ENCODE results near the gene RYR1. TPM values are rescaled to one million over a fixed set of nuclear protein-coding genes. Genes with fewer than 3 reads are reported as not detected.
A peak's percentile ranks its signal among the peaks of the same experiment; 100 is the strongest.

RYR1 gene
- total and polyA plus RNA-seq, 2 of the 13 experiments (the other 11 are each of a cell fraction or from before 2014, with no cell fraction given), result 0.03 TPM; not detected in 1

DNA sequence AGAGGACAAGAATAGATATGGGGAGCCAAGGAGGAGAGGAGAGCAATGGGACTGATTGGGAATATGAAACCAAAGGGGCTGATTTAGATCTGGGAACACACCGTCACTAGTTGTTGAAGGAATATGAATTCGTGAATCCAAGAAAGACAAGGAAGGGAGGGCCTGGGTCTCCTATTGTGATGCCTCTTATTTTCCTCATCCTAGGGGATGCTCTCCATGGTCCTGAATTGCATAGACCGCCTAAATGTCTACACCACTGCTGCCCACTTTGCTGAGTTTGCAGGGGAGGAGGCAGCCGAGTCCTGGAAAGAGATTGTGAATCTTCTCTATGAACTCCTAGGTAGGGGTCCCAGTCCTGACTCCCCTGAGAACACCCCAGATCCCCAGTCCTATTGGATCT is 21.5 kb downstream of the RYR1 start (continued):
- TF ChIP-seq, protein P1, sequence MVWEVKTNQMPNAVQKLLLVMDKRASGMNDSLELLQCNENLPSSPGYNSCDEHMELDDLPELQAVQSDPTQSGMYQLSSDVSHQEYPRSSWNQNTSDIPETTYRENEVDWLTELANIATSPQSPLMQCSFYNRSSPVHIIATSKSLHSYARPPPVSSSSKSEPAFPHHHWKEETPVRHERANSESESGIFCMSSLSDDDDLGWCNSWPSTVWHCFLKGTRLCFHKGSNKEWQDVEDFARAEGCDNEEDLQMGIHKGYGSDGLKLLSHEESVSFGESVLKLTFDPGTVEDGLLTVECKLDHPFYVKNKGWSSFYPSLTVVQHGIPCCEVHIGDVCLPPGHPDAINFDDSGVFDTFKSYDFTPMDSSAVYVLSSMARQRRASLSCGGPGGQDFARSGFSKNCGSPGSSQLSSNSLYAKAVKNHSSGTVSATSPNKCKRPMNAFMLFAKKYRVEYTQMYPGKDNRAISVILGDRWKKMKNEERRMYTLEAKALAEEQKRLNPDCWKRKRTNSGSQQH (CRISPR knock-in tag; IDR thresholded peaks at IDR 0.05; ENCODE audit: low read depth), result 0 out of 2 replicates have a peak, but pooled peaks have one; percentile 26
- 0 out of 4 replicates have a peak, but pooled peaks of 1 of the 2 experiments have one; percentile 39 for TF ChIP-seq KLF16 (CRISPR knock-in tag; IDR thresholded peaks at IDR 0.05)
- TF ChIP-seq THAP11 (CRISPR knock-in tag; IDR thresholded peaks at IDR 0.05), result 0 out of 2 replicates have a peak, but pooled peaks have one; percentile 17
- TF ChIP-seq HMGXB3 (CRISPR knock-in tag; IDR thresholded peaks at IDR 0.05; ENCODE audit: borderline replicate concordance), result 0 out of 2 replicates have a peak, but pooled peaks have one; percentile 54
- 0 out of 2 replicates have a peak, but pooled peaks have one; percentile 17 for TF ChIP-seq ELF3 (CRISPR knock-in tag; IDR thresholded peaks at IDR 0.05)
- TF ChIP-seq ERF (CRISPR knock-in tag; IDR thresholded peaks at IDR 0.05), result 0 out of 2 replicates have a peak, but pooled peaks have one; percentile 32
- TF ChIP-seq ZNF441 (CRISPR knock-in tag; IDR thresholded peaks at IDR 0.05; ENCODE audit: borderline replicate concordance), result no peak
- TF ChIP-seq, protein P2, sequence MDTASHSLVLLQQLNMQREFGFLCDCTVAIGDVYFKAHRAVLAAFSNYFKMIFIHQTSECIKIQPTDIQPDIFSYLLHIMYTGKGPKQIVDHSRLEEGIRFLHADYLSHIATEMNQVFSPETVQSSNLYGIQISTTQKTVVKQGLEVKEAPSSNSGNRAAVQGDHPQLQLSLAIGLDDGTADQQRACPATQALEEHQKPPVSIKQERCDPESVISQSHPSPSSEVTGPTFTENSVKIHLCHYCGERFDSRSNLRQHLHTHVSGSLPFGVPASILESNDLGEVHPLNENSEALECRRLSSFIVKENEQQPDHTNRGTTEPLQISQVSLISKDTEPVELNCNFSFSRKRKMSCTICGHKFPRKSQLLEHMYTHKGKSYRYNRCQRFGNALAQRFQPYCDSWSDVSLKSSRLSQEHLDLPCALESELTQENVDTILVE (CRISPR knock-in tag; IDR thresholded peaks at IDR 0.05), result 0 out of 2 replicates have a peak, but pooled peaks have one; percentile 37
- TF ChIP-seq HMG20B (CRISPR knock-in tag; conservative IDR thresholded peaks at IDR 0.05), result no peak
- TF ChIP-seq FOXK1 (CRISPR knock-in tag; IDR thresholded peaks at IDR 0.05; ENCODE audit: borderline replicate concordance, low read depth), result peak; percentile 38; the same call in 1 of the 2 replicates
- TF ChIP-seq ZSCAN9 (CRISPR knock-in tag; IDR thresholded peaks at IDR 0.05; ENCODE audit: borderline replicate concordance), result peak; percentile 58; the same call in 1 of the 2 replicates
- TF ChIP-seq ATF7-NPFF (CRISPR knock-in tag; IDR thresholded peaks at IDR 0.05; ENCODE audit: low read depth), result no peak
